Liver (tissue), 9 donors: ENCODE measurements around the gene LCE1F. TPM values are rescaled to one million over a fixed set of nuclear protein-coding genes. Genes with fewer than 3 reads are reported as not detected.

ENCODE experiments used
- DNase-seq: peaks from one replicate; pipeline ENCODE4 v3.0.0-alpha.2; 2017; ENCODE audit warnings: low spot score
- H3K27ac ChIP-seq, 2 donors: one replicate each; pipeline ENCODE4 v1.7.0; 2013; ENCODE audit warnings: inconsistent platforms in 2 of 2, low read length in 2 of 2, control low read depth in 1 of 2, low read depth in 1 of 2, mild to moderate bottlenecking in 1 of 2
- H3K27me3 ChIP-seq, 4 donors: one replicate each; pipeline versions ENCODE4 v1.6.1 to v1.7.0; 2013; ENCODE audit warnings: low read length in 3 of 4, inconsistent platforms in 1 of 4, mild to moderate bottlenecking in 1 of 4, moderate library complexity in 1 of 4; ENCODE audit not compliant: control insufficient read depth in 4 of 4, insufficient read depth in 4 of 4
- H3K36me3 ChIP-seq, 4 donors: one replicate each; pipeline versions ENCODE4 v1.6.1 to v1.7.0; 2013; ENCODE audit warnings: low read length in 3 of 4, mild to moderate bottlenecking in 3 of 4, low read depth in 1 of 4, moderate library complexity in 1 of 4; ENCODE audit not compliant: control insufficient read depth in 4 of 4, insufficient read depth in 3 of 4
- H3K4me1 ChIP-seq, 4 donors: one replicate each; pipeline versions ENCODE4 v1.6.1 to v1.7.0; 2013; ENCODE audit warnings: low read length in 3 of 4, mild to moderate bottlenecking in 3 of 4, moderate library complexity in 1 of 4; ENCODE audit not compliant: control insufficient read depth in 4 of 4, insufficient read depth in 4 of 4
- H3K4me3 ChIP-seq, 3 donors: one replicate each; pipeline versions ENCODE4 v1.6.1 to v1.7.0; 2013; ENCODE audit warnings: low read length in 3 of 3, control low read depth in 1 of 3, low read depth in 1 of 3, mild to moderate bottlenecking in 1 of 3
- H3K9ac ChIP-seq, 2 donors: one replicate each; pipeline ENCODE4 v1.7.0; 2013; ENCODE audit warnings: low read length in 2 of 2, mild to moderate bottlenecking in 2 of 2, moderate library complexity in 2 of 2, control low read depth in 1 of 2, low read depth in 1 of 2
- H3K9me3 ChIP-seq, 4 donors: one replicate each; pipeline versions ENCODE4 v1.6.1 to v1.7.0; 2013; ENCODE audit warnings: low read length in 3 of 4; ENCODE audit not compliant: control insufficient read depth in 4 of 4
- EGR1 ChIP-seq, 2 donors: IDR thresholded peaks; 2 replicates each; pipeline ENCODE4 v1.6.1; 2016 to 2018; ENCODE audit warnings: antibody characterized with exemption in 2 of 2, low read depth in 2 of 2
- FOXA1 ChIP-seq: IDR thresholded peaks from 2 replicates; pipeline ENCODE4 v1.6.1; 2016; ENCODE audit warnings: antibody characterized with exemption
- FOXA2 ChIP-seq: IDR thresholded peaks from 2 replicates; pipeline ENCODE4 v1.6.1; 2016; ENCODE audit warnings: antibody characterized with exemption
- GABPA ChIP-seq, 2 donors: IDR thresholded peaks in 1 of 2; conservative IDR thresholded peaks in 1 of 2; 2 replicates each; pipeline ENCODE4 v1.6.1; 2016; ENCODE audit warnings: antibody characterized with exemption in 2 of 2, mild to moderate bottlenecking in 1 of 2, moderate library complexity in 1 of 2
- HNF4A ChIP-seq, 2 donors: conservative IDR thresholded peaks; 2 replicates each; pipeline ENCODE4 v1.6.1; 2016; ENCODE audit warnings: antibody characterized with exemption in 2 of 2, mild to moderate bottlenecking in 2 of 2
- HNF4G ChIP-seq: IDR thresholded peaks from 2 replicates; pipeline ENCODE4 v1.6.1; 2016; ENCODE audit warnings: antibody characterized with exemption
- JUND ChIP-seq, 2 donors: IDR thresholded peaks; 2 replicates each; pipeline ENCODE4 v1.6.1; 2016; ENCODE audit warnings: antibody characterized with exemption in 2 of 2
- RAD21 ChIP-seq, 2 donors: IDR thresholded peaks; 2 replicates each; pipeline ENCODE4 v1.6.1; 2016; ENCODE audit warnings: antibody characterized with exemption in 2 of 2, mild to moderate bottlenecking in 2 of 2
- SP1 ChIP-seq: IDR thresholded peaks from 2 replicates; pipeline ENCODE4 v1.6.1; 2018; ENCODE audit warnings: antibody characterized with exemption, mild to moderate bottlenecking
- TAF1 ChIP-seq: conservative IDR thresholded peaks from 2 replicates; pipeline ENCODE4 v1.6.1; 2016; ENCODE audit warnings: antibody characterized with exemption, mild to moderate bottlenecking
- YY1 ChIP-seq: IDR thresholded peaks from 2 replicates; pipeline ENCODE4 v1.6.1; 2016; ENCODE audit warnings: antibody characterized with exemption, mild to moderate bottlenecking
- WGBS: extraction: QIAGEN DNeasy Blood & Tissue Kit; methylation state at CpG from one replicate; pipeline ENCODE4 v1.1.7; 2013; 5-methylcytosine and 5-hydroxymethylcytosine counted together
- polyA plus RNA-seq, 2 donors: library from polyadenylated mRNA; stranded (reverse) in 1 of 2; unstranded in 1 of 2; fragments of 200-250 nt in 1 of 2; fragments of >200 nt in 1 of 2; fragmentation: Nextera tagmentation in 1 of 2; extraction: Ambion mirVana in 1 of 2; gene quantifications; one replicate each; pipeline versions ENCODE4 v1.2.1 to v1.2.3, GENCODE V29; 2013 to 2015
- total RNA-seq, 2 donors: library from RNA; depleted of rRNA; stranded (reverse); fragments of >200 nt; gene quantifications; one replicate each; pipeline ENCODE4 v1.2.3, GENCODE V29; 2014
- TF ChIP-seq, protein P1 (sequence below): IDR thresholded peaks from 2 replicates; pipeline ENCODE4 v1.6.1; 2016; ENCODE audit warnings: antibody characterized with exemption
- TF ChIP-seq, protein P2 (sequence below): fragments of 150-350 bp; IDR thresholded peaks from 2 replicates; pipeline ENCODE4 v1.5.1; 2017; ENCODE audit warnings: improper control_type of control experiment, low read depth, low read length; ENCODE audit not compliant: missing input control
- TF ChIP-seq, protein P3 (sequence below): IDR thresholded peaks from 2 replicates; pipeline ENCODE4 v1.6.1; 2016; ENCODE audit warnings: antibody characterized with exemption
- TF ChIP-seq, protein P4 (sequence below): IDR thresholded peaks from 2 replicates; pipeline ENCODE4 v1.6.1; 2016; ENCODE audit warnings: antibody characterized with exemption
- donor health status: healthy.
- donor health status: healthy.
- donor health status: healthy.
- donor health status: healthy.
- donor health status: healthy.

Gene LCE1F
- total and polyA plus RNA-seq, 4 donors, result not detected

DNA sequence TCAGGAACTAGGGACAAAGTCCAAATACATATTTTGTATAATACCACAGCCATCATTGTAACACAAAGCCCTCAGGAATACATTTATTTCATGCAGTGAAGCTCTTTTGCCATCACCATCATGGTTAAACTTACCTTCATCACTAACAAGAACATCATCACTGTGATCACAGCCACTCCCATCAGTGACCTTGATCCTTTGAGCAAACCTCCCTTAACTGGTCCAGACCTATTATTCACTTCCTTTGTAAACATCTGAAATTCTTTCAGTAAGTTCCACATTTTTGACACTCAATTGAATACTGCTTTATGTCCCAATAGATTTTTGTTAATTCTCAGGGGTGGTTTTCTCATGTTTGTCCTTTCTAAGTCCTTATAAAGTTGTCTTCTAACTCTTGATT is 33.3 kb upstream of the LCE1F start:
- H3K9ac ChIP-seq, result no peak overlapping the region
- no peak overlapping the region for H3K27ac ChIP-seq
- H3K4me1 ChIP-seq, result peaks cover 0 to 3% (median 1%) of the 10 kb centered on the region in 4 donors
- H3K36me3 ChIP-seq, result no peaks in the 10 kb centered on the region
- no peak overlapping the region for H3K4me3 ChIP-seq
- H3K27me3 ChIP-seq, result no peaks in the 10 kb centered on the region
- no peak for DNase-seq
- H3K9me3 ChIP-seq, result no peaks in the 10 kb centered on the region
- TF ChIP-seq RAD21 (IDR thresholded peaks at IDR 0.05), result no peak

DNA sequence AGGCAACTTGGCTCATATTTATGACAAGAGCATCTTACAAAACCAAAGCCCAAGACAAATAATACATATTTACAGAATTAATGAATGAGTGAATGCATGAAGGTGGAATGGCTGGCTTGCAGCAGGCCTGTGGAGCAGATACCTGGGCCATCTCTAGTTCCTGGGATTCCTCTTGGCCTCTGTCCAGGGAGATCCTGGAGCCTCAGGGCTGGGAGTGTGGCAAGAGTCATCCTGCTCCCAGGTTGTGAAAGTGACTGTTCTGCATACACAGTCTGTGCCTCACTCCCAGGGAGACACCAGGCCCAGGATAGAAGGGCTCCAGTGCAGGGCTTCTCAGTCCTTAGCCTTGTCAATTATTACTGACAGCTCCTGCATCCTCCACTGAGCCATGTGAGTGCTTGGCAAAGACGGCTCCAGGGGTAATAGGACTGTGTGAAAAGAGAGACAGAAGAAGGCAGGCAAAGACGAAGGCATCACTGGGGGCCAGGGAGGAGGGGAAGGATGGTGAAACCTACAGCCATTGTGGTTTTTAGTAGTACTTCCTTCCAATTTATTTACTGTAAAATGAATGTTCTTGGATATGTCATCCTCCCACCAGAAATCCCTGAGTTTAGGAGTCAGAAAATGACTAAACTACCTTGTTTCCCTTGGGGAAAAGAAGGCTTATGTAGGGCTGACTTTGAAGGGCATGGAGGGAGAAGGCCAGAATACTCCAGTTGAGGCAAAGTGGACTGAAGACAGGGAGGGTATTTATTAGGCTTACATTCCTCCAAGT is 31.4 kb upstream of the LCE1F start:
- Histone ChIP-seq H3K27me3 (no peaks in the 10 kb centered on the region), H3K4me3 (no peak overlapping the region), H3K27ac (no peak overlapping the region), H3K9ac (no peak overlapping the region), H3K36me3 (no peaks in the 10 kb centered on the region), H3K4me1 (peaks cover 0 to 3% (median 1%) of the 10 kb centered on the region in 4 donors), H3K9me3 (no peaks in the 10 kb centered on the region)
- TF ChIP-seq, protein P1, sequence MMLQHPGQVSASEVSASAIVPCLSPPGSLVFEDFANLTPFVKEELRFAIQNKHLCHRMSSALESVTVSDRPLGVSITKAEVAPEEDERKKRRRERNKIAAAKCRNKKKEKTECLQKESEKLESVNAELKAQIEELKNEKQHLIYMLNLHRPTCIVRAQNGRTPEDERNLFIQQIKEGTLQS, result no peak
- TF ChIP-seq, protein P2, sequence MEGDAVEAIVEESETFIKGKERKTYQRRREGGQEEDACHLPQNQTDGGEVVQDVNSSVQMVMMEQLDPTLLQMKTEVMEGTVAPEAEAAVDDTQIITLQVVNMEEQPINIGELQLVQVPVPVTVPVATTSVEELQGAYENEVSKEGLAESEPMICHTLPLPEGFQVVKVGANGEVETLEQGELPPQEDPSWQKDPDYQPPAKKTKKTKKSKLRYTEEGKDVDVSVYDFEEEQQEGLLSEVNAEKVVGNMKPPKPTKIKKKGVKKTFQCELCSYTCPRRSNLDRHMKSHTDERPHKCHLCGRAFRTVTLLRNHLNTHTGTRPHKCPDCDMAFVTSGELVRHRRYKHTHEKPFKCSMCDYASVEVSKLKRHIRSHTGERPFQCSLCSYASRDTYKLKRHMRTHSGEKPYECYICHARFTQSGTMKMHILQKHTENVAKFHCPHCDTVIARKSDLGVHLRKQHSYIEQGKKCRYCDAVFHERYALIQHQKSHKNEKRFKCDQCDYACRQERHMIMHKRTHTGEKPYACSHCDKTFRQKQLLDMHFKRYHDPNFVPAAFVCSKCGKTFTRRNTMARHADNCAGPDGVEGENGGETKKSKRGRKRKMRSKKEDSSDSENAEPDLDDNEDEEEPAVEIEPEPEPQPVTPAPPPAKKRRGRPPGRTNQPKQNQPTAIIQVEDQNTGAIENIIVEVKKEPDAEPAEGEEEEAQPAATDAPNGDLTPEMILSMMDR, result no peak
- TF ChIP-seq SP1 (no peak), HNF4G (no peak), FOXA1 (no peak), RAD21 (IDR thresholded peaks at IDR 0.05) (no peak), EGR1 (IDR thresholded peaks at IDR 0.05; ENCODE audit: low read depth in 2 of 2) (no peak), FOXA2 (no peak), TAF1 (no peak), HNF4A (conservative IDR thresholded peaks at IDR 0.05) (no peak), YY1 (no peak), GABPA (IDR thresholded peaks at IDR 0.05 in 1 of 2, conservative IDR thresholded peaks at IDR 0.05 in 1 of 2) (no peak)
- TF ChIP-seq, protein P3, sequence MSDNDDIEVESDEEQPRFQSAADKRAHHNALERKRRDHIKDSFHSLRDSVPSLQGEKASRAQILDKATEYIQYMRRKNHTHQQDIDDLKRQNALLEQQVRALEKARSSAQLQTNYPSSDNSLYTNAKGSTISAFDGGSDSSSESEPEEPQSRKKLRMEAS, result no peak
- TF ChIP-seq, protein P4, sequence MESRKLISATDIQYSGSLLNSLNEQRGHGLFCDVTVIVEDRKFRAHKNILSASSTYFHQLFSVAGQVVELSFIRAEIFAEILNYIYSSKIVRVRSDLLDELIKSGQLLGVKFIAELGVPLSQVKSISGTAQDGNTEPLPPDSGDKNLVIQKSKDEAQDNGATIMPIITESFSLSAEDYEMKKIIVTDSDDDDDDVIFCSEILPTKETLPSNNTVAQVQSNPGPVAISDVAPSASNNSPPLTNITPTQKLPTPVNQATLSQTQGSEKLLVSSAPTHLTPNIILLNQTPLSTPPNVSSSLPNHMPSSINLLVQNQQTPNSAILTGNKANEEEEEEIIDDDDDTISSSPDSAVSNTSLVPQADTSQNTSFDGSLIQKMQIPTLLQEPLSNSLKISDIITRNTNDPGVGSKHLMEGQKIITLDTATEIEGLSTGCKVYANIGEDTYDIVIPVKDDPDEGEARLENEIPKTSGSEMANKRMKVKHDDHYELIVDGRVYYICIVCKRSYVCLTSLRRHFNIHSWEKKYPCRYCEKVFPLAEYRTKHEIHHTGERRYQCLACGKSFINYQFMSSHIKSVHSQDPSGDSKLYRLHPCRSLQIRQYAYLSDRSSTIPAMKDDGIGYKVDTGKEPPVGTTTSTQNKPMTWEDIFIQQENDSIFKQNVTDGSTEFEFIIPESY, result no peak
- no peak for DNase-seq
- 62% methylated on average over 2 of the region's 2 CpGs for WGBS

DNA sequence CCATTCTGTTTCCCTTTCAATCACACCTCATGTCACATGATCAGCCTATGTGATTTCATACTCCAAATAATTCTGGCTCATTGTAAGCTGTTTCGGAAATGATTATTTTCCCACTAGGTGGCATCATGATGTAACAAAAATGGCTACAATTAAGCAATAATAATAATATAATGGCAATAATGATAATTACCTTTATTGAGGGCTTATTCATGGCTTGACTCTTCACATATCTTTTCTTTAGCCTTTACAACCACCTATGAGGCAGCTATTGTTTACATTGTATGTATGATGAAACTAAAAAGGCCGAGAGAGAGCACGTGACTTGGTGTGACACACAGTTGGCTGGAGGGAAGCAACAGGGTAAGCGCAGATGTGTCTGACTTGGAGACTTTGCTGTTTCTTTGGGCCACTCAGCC is 29.6 kb upstream of the LCE1F start:
- WGBS, result 43% methylated on average over 4 of the region's 4 CpGs
- H3K27me3 ChIP-seq, result no peaks in the 10 kb centered on the region

More for the DNA sequence above, 29.6 kb upstream of the LCE1F start:
- Histone ChIP-seq H3K9me3 (no peaks in the 10 kb centered on the region), H3K27ac (no peak overlapping the region), H3K4me1 (peaks cover 0 to 3% (median 1%) of the 10 kb centered on the region in 4 donors), H3K4me3 (no peak overlapping the region), H3K36me3 (no peaks in the 10 kb centered on the region), H3K9ac (no peak overlapping the region)
- TF ChIP-seq HNF4A (conservative IDR thresholded peaks at IDR 0.05), result no peak
- TF ChIP-seq JUND (IDR thresholded peaks at IDR 0.05), result no peak
- TF ChIP-seq TAF1, result no peak
- DNase-seq, result no peak
